Right atrium auricular region (tissue), 2 donors: ENCODE measurements around the gene CSNK2A2. TPM values are rescaled to one million over a fixed set of nuclear protein-coding genes. Genes with fewer than 3 reads are reported as not detected.

ENCODE experiments used
- DNase-seq: peaks from one replicate; pipeline ENCODE4 v3.0.0-alpha.2; 2019; ENCODE audit warnings: low spot score
- H3K27ac ChIP-seq, 2 donors: fragments of 200-600 bp; sonication (generic); 1 replicate in 1 of 2; 2 replicates in 1 of 2; pipeline ENCODE4 v1.5.1; 2016 to 2019
- H3K27me3 ChIP-seq, 2 donors: fragments of 200-600 bp; sonication (generic); one replicate each; pipeline versions ENCODE4 v1.5.1 to v1.6.0; 2017 to 2019
- H3K36me3 ChIP-seq: fragments of 200-600 bp; sonication (generic); one replicate; pipeline ENCODE4 v1.5.1; 2016
- H3K4me1 ChIP-seq, 2 donors: fragments of 200-600 bp; sonication (generic); one replicate each; pipeline versions ENCODE4 v1.5.1 to v1.6.0; 2017 to 2019
- H3K4me3 ChIP-seq, 2 donors: fragments of 200-600 bp; sonication (generic); 1 replicate in 1 of 2; 2 replicates in 1 of 2; pipeline ENCODE4 v1.5.1; 2017 to 2019; ENCODE audit warnings: mild to moderate bottlenecking in 1 of 2, moderate library complexity in 1 of 2
- H3K9me3 ChIP-seq, 2 donors: fragments of 200-600 bp; sonication (generic); one replicate each; pipeline ENCODE4 v1.5.1; 2019
- total RNA-seq, 2 donors: library from RNA; depleted of rRNA; stranded (reverse); fragments of >200 nt; gene quantifications; one replicate each; pipeline ENCODE4 v1.1.0, GENCODE V29; 2016
- TF ChIP-seq, protein P1 (sequence below), 2 donors: fragments of 200-600 bp; sonication (generic); IDR thresholded peaks; one replicate each; pipeline ENCODE4 v1.5.1; 2019; ENCODE audit warnings: antibody characterized with exemption in 2 of 2

Gene CSNK2A2
- total RNA-seq, 2 donors from 2014 or later = 17.2 to 18.1 TPM

DNA sequence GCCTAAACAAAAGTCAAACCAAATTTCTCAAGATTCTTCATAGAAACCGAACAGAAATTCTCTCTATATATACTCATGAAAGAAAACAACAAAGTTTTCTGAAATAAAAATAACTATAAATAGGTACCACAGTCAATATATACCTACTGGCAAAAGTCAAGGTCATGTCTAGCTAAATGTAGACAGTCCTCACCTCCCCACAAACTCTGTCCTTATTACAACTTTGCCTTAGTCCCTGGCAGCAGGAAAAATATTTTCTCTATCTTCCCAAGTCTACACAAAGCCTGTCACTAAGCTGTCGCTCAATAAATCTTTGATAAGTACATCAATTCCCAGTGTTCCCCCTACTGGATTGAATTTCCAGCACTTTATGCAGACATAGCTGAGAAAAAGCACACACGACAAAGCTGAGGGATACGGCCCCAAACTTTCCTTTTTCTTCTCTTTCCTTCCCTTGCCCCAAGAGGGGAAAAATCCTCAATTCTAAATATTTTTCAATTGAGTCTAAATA, 71.4 kb downstream of the CSNK2A2 start:
- H3K4me3 ChIP-seq = peak overlapping the region in 1 of 2 donors; percentile 96

GRCh38 chr16:58125781-58126335, 72.0 kb downstream of the CSNK2A2 start:
- no peak for DNase-seq
- H3K36me3 ChIP-seq = no peaks in the 10 kb centered on the region
- H3K4me1 ChIP-seq = peaks cover 0 to 67% of the 10 kb centered on the region in 2 donors
- no peaks in the 10 kb centered on the region for H3K27me3 ChIP-seq
- H3K27ac ChIP-seq = peak overlapping the region; percentile 93 to 95
- H3K9me3 ChIP-seq = no peaks in the 10 kb centered on the region
- TF ChIP-seq, protein P1, sequence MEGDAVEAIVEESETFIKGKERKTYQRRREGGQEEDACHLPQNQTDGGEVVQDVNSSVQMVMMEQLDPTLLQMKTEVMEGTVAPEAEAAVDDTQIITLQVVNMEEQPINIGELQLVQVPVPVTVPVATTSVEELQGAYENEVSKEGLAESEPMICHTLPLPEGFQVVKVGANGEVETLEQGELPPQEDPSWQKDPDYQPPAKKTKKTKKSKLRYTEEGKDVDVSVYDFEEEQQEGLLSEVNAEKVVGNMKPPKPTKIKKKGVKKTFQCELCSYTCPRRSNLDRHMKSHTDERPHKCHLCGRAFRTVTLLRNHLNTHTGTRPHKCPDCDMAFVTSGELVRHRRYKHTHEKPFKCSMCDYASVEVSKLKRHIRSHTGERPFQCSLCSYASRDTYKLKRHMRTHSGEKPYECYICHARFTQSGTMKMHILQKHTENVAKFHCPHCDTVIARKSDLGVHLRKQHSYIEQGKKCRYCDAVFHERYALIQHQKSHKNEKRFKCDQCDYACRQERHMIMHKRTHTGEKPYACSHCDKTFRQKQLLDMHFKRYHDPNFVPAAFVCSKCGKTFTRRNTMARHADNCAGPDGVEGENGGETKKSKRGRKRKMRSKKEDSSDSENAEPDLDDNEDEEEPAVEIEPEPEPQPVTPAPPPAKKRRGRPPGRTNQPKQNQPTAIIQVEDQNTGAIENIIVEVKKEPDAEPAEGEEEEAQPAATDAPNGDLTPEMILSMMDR (IDR thresholded peaks at IDR 0.05) = no peak
- no peak overlapping the region for H3K4me3 ChIP-seq

More for the DNA sequence above, 71.4 kb downstream of the CSNK2A2 start:
- Histone ChIP-seq H3K27ac (peak overlapping the region; percentile 93 to 95), H3K4me1 (peaks cover 0 to 61% of the 10 kb centered on the region in 2 donors), H3K9me3 (no peaks in the 10 kb centered on the region), H3K36me3 (no peaks in the 10 kb centered on the region), H3K27me3 (no peaks in the 10 kb centered on the region)
- DNase-seq = no peak
- TF ChIP-seq, protein P1 (IDR thresholded peaks at IDR 0.05) = no peak

DNA sequence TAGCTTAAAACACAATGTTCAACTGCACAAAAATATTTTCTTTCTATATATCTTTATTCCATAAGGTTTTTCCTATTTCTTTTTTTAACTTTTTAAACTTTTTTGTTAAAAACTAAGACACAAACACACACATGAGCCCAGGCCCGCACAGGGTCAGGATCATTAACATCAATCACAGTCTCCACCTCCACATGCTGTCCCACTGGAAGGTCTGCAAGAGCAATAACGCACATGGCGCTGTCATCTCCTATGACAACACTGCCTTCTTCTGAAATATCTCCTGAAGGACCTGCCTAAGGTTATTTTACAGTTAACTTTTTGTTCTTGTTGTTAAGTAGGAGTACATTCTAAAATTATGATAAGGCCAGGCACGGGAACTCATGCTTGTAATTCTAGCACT, 72.9 kb downstream of the CSNK2A2 start:
- H3K27ac ChIP-seq = peak overlapping the region in 1 of 2 donors; percentile 14
- no peak for DNase-seq
- no peak overlapping the region for H3K4me3 ChIP-seq
- no peaks in the 10 kb centered on the region for H3K9me3 ChIP-seq
- no peaks in the 10 kb centered on the region for H3K27me3 ChIP-seq
- no peaks in the 10 kb centered on the region for H3K36me3 ChIP-seq
- TF ChIP-seq, protein P1 (IDR thresholded peaks at IDR 0.05) = no peak
- peaks cover 0 to 76% of the 10 kb centered on the region in 2 donors for H3K4me1 ChIP-seq

GRCh38 chr16:58124601-58124915, 73.3 kb downstream of the CSNK2A2 start:
- peaks cover 0 to 80% of the 10 kb centered on the region in 2 donors for H3K4me1 ChIP-seq
- H3K27ac ChIP-seq = no peak overlapping the region

DNA sequence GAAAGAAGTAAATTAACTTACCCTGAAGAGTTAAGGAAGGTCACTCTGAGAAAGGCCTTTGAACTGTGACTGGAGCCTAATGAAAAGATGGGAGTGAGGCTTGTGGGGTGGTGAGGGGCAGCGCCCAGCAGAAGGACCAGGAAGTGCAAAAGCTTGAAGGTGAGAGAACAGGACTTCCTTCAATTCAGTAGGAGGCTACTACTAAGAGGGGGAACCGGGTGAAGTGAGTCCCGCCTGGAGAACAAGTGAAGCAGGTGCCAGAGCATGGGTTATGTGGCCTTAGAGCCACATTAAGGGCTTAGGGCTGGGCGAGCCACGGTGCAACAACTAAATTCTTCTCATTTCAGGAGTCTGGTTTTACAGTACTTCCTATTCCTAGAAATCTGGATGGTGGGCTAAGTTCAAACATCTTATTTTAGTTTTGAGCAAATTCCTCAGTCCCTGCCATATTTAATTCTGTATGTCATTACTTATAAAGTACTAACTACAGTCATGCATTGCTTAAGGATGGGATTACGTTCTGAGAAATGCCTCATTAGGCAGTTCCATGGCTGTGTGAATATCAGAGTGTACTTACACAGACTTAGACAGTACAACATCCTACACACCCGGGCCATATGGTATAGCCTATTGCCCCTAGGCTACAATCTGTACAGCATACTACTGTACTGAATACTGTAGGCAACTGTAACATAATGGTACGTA, 73.9 kb downstream of the CSNK2A2 start:
- Histone ChIP-seq H3K36me3 (no peaks in the 10 kb centered on the region), H3K27ac (no peak overlapping the region)
- DNase-seq = no peak

More at GRCh38 chr16:58124601-58124915, 73.3 kb downstream of the CSNK2A2 start:
- no peak overlapping the region for H3K4me3 ChIP-seq
- H3K9me3 ChIP-seq = no peaks in the 10 kb centered on the region
- TF ChIP-seq, protein P1 (IDR thresholded peaks at IDR 0.05) = no peak
- H3K36me3 ChIP-seq = no peaks in the 10 kb centered on the region
- no peak for DNase-seq
- H3K27me3 ChIP-seq = no peaks in the 10 kb centered on the region

More for the DNA sequence above, 73.9 kb downstream of the CSNK2A2 start:
- TF ChIP-seq, protein P1 (IDR thresholded peaks at IDR 0.05) = no peak
- no peaks in the 10 kb centered on the region for H3K9me3 ChIP-seq
- H3K4me1 ChIP-seq = peaks cover 0 to 85% of the 10 kb centered on the region in 2 donors
- H3K4me3 ChIP-seq = no peak overlapping the region
- no peaks in the 10 kb centered on the region for H3K27me3 ChIP-seq
